ENCODE data around the gene KIF14. TPM values are rescaled to one million over a fixed set of nuclear protein-coding genes. Genes with fewer than 3 reads are reported as not detected.

KIF14 gene
- total and polyA plus RNA-seq, 2 of the 8 experiments (the other 6 are each of a cell fraction or from before 2014, with no cell fraction given) = 2.6 to 23.3 TPM

DNA sequence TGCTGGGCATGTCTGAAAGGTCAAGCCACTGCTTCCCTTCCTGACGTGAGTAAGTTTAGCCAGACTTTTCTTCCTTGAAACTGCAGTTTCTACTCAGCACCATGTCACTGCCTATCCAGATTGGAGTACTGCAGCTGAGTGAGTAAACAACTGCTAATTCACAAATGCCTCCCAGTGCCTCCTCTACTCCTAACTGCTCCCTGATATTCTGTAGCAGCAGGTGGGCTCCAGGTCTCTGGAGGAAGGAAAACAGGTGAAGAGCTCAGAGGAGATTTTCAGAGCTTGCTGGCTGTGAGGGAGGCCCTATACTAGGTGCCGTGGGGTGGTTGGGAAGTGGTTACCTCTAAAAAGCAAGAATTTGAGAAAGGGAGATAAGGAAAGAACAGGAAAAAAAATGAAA lies 96.5 kb downstream of the KIF14 start:
- ChIA-PET POLR2A (ENCODE audit: partially characterized antibody) (no interaction called here), CTCF (ENCODE audit: partially characterized antibody) (interaction anchor here (0.5 to 1.1 kb wide), 4 partner anchors 10 to 435 kb away, joined by 3 read pairs; no protein-coding TSS in a partner anchor)
- H2BK12ac ChIP-seq (ENCODE audit: low read depth, low read length) = 0 out of 2 replicates have a peak overlapping the region, but pooled peaks have one; percentile 50
- no peak overlapping the region for H3K4me2 ChIP-seq (ENCODE audit: insufficient read depth in 1 of 2, low read depth in 2 of 2, low read length in 2 of 2)
- no peak overlapping the region for H4K5ac ChIP-seq (ENCODE audit: insufficient read length, low read depth, low read length)
- 73% methylated on average over 2 of the region's 2 CpGs; no CpG with 5 or more reads in 1 of the 2 experiments for WGBS, 2 experiments (ENCODE audit: extremely low coverage in 1 of 2, insufficient coverage in 1 of 2, insufficient read length in 1 of 2, insufficient replicate concordance in 2 of 2, low coverage in 1 of 2, low lambda C conversion rate in 2 of 2, missing lambda C conversion rate in 1 of 2)
- H2BK20ac ChIP-seq (ENCODE audit: low read length) = no peak overlapping the region
- no peak overlapping the region for H2BK120ac ChIP-seq (replicated peaks; ENCODE audit: low read depth, low read length)
- H4K20me1 ChIP-seq (replicated peaks in 1 of 2; ENCODE audit: control insufficient read depth in 1 of 2, insufficient read depth in 2 of 2, low read length in 2 of 2) = no peaks in the 10 kb centered on the region
- H3K4ac ChIP-seq (replicated peaks; ENCODE audit: insufficient read length, low read depth, low read length) = no peak overlapping the region
- H2BK15ac ChIP-seq (ENCODE audit: low read length) = peak overlapping the region; percentile 13; the same call in 1 of the 2 replicates
- H3K79me2 ChIP-seq (ENCODE audit: control insufficient read depth in 1 of 2, insufficient read depth in 2 of 2, low read length in 2 of 2) = no peaks in the 10 kb centered on the region
- no peaks in the 10 kb centered on the region for H3K36me3 ChIP-seq (ENCODE audit: control insufficient read depth in 2 of 4, insufficient read depth in 4 of 4, low read length in 3 of 4)
- H2AK5ac ChIP-seq (ENCODE audit: low read depth, low read length) = no peak overlapping the region
- H2AFZ ChIP-seq (ENCODE audit: low read length) = 0 out of 2 replicates have a peak overlapping the region, but pooled peaks have one; percentile 42
- TF ChIP-seq NANOG (IDR thresholded peaks at IDR 0.05; ENCODE audit: insufficient read depth, low read depth, low read length, poor library complexity, severe bottlenecking) (peak; percentile 44), BACH1 (IDR thresholded peaks at IDR 0.05; ENCODE audit: low read length) (no peak)
- no peak overlapping the region for H3K27ac ChIP-seq (ENCODE audit: low read depth, low read length)
- H3K4me3 ChIP-seq (ENCODE audit: extremely low read depth in 1 of 4, insufficient read depth in 2 of 4, low read depth in 3 of 4, low read length in 4 of 4) = no peak overlapping the region
- FAIRE-seq (no peak), DNase-seq (ENCODE audit: low read depth in 1 of 2, low spot score in 2 of 2) (no peak)
- no peak overlapping the region for H4K8ac ChIP-seq (ENCODE audit: extremely low read depth, insufficient read depth, low read length)
- H3K79me1 ChIP-seq (ENCODE audit: low read depth, low read length) = no peaks in the 10 kb centered on the region
- no peak overlapping the region for H3K14ac ChIP-seq (ENCODE audit: insufficient read length)
- H3K27me3 ChIP-seq (replicated peaks in 1 of 4; ENCODE audit: control insufficient read depth in 3 of 4, extremely low read depth in 1 of 4, insufficient read depth in 3 of 4, low read length in 3 of 4) = no peaks in the 10 kb centered on the region
- no peaks in the 10 kb centered on the region for H3K23me2 ChIP-seq (ENCODE audit: low read depth, low read length)
- no peak overlapping the region for H3K23ac ChIP-seq (ENCODE audit: insufficient read length)
- H3K9ac ChIP-seq (replicated peaks in 1 of 4; ENCODE audit: extremely low read depth in 1 of 4, low read depth in 3 of 4, low read length in 3 of 4) = no peak overlapping the region
- H3K56ac ChIP-seq (replicated peaks; ENCODE audit: insufficient read length, low read depth, low read length) = no peak overlapping the region
- H4K91ac ChIP-seq (replicated peaks; ENCODE audit: insufficient read length, low read length) = no peak overlapping the region
- peaks cover 0 to 5% (median 1%) of the 10 kb centered on the region in 4 experiments; a peak in 1 of 7 replicates for H3K4me1 ChIP-seq (replicated peaks in 1 of 4; ENCODE audit: control insufficient read depth in 3 of 4, insufficient read depth in 4 of 4, low read length in 3 of 4)
- no peak overlapping the region for H2BK5ac ChIP-seq (ENCODE audit: low read depth, low read length)
- no peak overlapping the region for H3K18ac ChIP-seq (ENCODE audit: extremely low read depth, low read length)
- H3K9me3 ChIP-seq (ENCODE audit: insufficient read depth in 2 of 2, low read depth in 1 of 2, low read length in 1 of 2) = no peaks in the 10 kb centered on the region

Measured in H1 (cell line).